IPS-NIHi7 (cell line): ENCODE data around the gene NAT9.

Experiments
- DNase-seq: peaks from one replicate; pipeline ENCODE4 v3.0.0; 2012; ENCODE audit warnings: mixed read lengths; ENCODE audit errors: extremely low spot score

The NAT9 gene

GRCh38 chr17:74779948-74780400 is 3.8 kb upstream of the NAT9 start:
- no peak for DNase-seq

- no peak for DNase-seq
These were observed 3.4 kb upstream of the NAT9 start for GRCh38 chr17:74779501-74779900.

DNA sequence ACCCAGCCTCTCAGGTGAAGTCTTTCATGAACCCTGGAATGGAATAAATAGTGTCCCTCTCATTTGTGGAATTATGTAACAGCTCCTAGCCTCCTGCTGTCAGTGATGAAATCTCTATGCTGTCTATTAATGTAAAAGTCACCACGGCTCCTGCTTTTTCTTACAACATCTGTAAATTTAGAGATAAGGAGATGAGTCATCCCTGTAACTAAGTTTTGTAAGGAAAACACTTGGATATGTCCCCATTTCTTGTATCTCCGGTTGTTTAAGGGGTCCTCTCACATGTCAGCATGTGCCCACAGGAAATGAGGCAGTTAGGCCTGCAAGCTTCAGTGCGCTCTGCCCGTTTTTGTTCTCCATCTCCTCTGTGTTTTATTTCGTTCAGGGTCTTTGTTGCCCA is 2.8 kb upstream of the NAT9 start:
- DNase-seq: no peak

GRCh38 chr17:74777901-74778515 is 1.9 kb upstream of the NAT9 start:
- no peak for DNase-seq

DNA sequence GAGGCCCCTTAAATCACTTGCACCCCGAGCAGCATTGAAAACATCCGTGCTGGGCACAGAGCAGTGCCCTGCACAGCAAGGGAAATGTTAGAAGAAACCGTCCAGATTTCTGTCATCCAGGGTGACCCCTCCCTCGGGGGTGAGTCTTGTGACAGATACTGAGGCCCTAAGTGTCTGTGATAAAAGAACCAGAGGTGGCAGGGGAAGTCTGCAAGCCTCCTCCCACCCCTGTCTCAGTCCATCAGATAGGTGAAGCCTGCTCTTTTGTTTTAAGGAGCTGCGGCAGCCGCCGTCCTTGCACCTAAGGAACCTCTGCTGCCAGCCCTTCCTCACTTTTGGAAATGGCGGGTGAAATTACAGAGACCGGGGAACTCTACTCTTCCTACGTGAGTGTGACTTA is 845 bp upstream of the NAT9 start:
- DNase-seq: no peak

DNA sequence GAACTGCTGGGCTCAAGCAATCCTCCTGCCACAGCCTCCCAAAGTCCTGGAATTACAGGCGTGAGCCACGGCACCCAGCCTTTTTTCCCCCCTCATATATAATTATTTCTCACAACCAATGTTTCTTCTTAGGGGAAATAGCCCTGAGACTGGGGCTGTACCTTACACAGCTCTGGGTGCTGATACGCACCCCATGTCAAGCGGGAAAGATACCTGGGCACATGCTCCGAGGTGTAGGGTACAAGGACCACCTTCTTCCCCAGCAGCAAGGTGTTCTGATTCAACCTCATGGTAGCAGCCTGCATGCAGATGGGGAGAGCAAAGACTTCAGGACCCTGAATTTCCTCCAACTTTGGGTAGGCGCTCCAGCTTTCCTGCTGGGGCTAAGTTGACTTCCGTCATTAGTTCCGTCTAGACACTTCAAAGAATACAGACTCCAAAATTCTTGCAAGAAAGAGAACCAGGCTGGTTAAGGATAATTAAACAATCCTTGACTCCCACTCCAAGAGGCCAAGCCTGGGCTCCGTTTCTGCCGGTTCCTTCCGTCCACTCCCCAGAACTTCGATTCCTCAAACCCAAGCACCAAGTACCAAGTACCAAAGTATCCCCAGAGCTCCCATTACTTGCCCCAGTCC is 619 bp downstream of the NAT9 start:
- DNase-seq: no peak

- no peak for DNase-seq
These were observed 2.3 kb downstream of the NAT9 start for GRCh38 chr17:74773871-74774286.

GRCh38 chr17:74773414-74773813 is 2.7 kb downstream of the NAT9 start:
- no peak for DNase-seq

DNA sequence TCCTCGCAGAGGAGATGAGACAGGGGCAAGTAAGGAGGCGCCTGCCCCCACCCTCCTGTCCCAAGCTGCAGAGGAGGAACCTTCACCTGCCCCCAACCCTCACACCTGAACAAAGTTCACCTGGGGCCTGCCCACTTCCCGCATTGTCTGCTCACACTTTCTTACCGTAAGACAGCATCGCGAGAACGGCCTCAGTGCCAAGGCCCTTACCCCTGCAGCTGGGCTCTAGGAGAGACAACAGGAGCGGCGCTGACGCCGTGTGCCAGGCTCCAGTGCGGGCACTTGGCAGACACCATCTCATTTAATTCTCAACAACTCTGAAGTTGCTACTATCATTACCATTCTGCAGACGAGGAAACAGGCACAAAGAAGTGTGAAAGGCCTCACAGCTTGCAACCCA is 4.1 kb downstream of the NAT9 start:
- no peak for DNase-seq

- no peak for DNase-seq
These were observed 4.7 kb downstream of the NAT9 start for GRCh38 chr17:74771319-74771914.

- DNase-seq: peak; percentile 83
These were observed 5.4 kb downstream of the NAT9 start for GRCh38 chr17:74770498-74771318.

- no peak for DNase-seq
These were observed 6.2 kb downstream of the NAT9 start for GRCh38 chr17:74769856-74770497.

DNA sequence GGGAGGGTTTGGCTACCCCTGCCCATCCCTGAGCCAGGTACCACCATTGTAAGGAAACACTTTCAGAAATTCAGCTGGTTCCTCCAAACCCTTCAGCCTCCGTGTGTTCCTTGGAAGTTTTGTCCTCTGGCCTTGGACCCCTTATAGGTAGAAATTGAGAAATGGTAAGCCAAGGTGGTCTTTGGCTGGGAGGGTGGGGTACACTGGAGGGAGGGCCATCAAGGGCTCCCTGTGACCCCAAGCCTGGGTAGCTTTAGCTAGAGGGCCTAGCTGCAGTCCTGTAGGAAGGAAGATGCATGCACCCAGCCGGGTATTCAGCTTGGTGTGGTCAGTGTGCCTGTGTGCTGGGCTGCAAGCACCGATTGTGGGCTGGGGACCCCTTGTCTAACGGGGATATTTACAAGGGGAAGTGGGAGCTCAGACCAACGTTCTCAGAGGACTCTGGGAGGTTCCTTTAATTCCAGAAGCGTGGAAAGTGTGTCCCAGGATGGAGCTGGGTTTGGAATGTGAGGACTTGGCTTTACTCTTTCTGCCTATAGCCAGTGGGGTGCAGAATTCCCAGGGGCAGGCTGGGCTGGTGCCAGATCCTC is 6.8 kb downstream of the NAT9 start:
- DNase-seq: no peak

GRCh38 chr17:74768763-74769114 is 7.4 kb downstream of the NAT9 start:
- no peak for DNase-seq

- no peak for DNase-seq
These were observed 7.9 kb downstream of the NAT9 start for GRCh38 chr17:74768069-74768762.

- no peak for DNase-seq
These were observed 9.0 kb downstream of the NAT9 start for GRCh38 chr17:74767111-74767516.

DNA sequence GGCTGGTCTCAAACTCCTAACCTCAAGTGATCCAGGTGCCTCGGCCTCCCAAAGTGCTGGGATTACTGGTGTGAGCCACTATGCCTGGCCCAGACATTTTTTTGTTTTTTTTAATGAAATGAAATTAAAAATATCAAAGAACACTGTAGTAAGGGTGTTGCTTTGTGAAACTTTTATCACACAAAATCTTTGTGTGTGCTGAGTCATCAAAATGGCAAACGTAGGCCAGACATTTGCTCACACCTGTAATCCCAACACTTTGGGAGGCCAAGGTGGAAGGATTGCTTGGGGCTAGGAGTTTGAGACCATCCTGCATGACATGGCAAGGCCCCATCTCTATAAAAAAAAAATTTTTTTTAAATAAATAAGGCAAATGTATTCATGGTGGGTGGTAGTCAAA is 9.7 kb downstream of the NAT9 start:
- no peak for DNase-seq

- no peak for DNase-seq
These were observed 11.3 kb downstream of the NAT9 start for GRCh38 chr17:74764751-74765286.

- no peak for DNase-seq
These were observed 12.4 kb downstream of the NAT9 start for GRCh38 chr17:74763565-74764387.

DNA sequence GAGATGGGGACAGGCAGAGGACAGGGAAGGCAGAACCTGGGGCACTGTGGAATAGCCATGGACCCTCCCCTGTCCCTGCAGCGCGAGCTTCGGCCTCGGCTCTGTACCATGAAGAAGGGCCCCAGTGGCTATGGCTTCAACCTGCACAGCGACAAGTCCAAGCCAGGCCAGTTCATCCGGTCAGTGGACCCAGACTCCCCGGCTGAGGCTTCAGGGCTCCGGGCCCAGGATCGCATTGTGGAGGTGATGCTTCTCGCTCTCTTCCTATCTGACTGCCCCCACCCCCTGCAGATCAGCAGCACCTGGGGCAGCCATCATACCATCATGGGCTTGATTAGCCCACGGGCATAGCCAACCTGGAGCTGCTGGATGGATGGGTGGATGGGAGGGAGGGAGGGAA is 14.2 kb downstream of the NAT9 start:
- DNase-seq: no peak
